Gastroesophageal sphincter (tissue), 2 donors: Measurements from ENCODE around the gene SCAANT1.

Experiments used
- EP300 ChIP-seq: sonication (generic); formaldehyde crosslinking; IDR thresholded peaks from one replicate; pipeline ENCODE4 v1.6.1; 2017; ENCODE audit warnings: antibody characterized with exemption, mild to moderate bottlenecking
- POLR2AphosphoS5 ChIP-seq: sonication (generic); formaldehyde crosslinking; IDR thresholded peaks from one replicate; pipeline ENCODE4 v1.6.1; 2017; ENCODE audit warnings: antibody characterized with exemption

DNA sequence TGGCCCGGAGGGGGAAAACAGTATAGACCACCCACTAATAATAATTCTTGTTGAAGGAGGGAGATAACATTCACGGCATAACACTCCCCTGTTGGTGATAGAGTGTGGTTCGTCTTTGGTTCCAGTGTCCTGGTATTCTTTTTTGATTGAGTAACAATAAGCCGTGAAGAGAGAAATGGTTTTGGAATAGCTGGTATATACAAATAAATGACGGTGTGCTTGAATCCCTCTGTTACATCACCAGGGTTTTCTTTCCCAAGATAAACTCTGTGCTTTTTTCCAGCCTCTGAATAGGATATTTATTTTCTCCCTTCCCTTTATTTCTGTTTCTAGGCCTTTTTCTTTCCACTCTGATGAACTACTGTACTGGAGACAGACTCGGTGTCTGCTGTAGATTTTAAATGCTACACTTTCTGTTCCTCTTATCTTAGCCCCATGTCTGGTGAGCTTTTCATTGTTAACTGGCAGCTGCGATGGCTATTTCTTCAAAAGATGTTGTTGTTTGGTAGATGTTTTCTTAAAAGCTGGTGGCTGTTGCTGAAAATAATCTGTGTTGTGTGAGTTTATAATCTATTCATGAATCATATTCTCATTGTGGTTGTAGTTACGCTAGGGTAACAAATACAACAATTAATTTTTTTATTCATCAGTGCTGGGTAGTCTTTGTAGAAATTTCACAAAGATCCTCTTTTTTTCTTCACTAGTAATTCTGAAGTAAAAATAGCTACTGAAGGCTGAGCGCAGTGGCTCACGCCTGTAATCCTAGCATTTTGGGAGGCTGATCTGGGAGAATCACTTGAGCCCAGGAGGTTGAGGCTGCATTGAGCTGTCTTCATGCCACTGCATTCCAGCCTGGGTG is 15.5 kb upstream of the SCAANT1 start:
- no peak for TF ChIP-seq POLR2AphosphoS5
- no peak for TF ChIP-seq EP300
